BJ (cell line): ENCODE results near the gene DICER1. TPM values are rescaled to one million over a fixed set of nuclear protein-coding genes. Genes with fewer than 3 reads are reported as not detected.
A peak's percentile ranks its signal among the peaks of the same experiment; 100 is the strongest.
"Not testable (repeated sequence)": the region's sequence is repeated elsewhere in the genome, so short reads cannot be mapped to it uniquely, and the experiment has no call there.

Source experiments
- CTCF ChIA-PET: fragments of 350-600 bp; formaldehyde crosslinking; extraction: SDS; loops from one replicate; lab custom pipeline; 2021; ENCODE audit warnings: antibody characterized with exemption, inconsistent platforms; lab: Yijun Ruan, JAX
- POLR2A ChIA-PET: fragments of 300-600 bp; sonication (Branson Sonifier 250); formaldehyde crosslinking; extraction: SDS; loops from one replicate; lab custom pipeline; 2021; ENCODE audit warnings: antibody characterized with exemption; lab: Charles Lee
- DNase-seq: peaks from one replicate; pipeline ENCODE4 v3.0.0-alpha.2; 2011; ENCODE audit warnings: low read depth
- H3K27me3 ChIP-seq: 2 replicates; pipeline ENCODE4 v1.6.0; 2011; ENCODE audit warnings: low read length; ENCODE audit not compliant: control insufficient read depth, insufficient read depth
- H3K36me3 ChIP-seq: 2 replicates; pipeline ENCODE4 v1.5.1; 2011; ENCODE audit warnings: low read length; ENCODE audit not compliant: control insufficient read depth, insufficient read depth
- H3K4me3 ChIP-seq: 2 replicates; pipeline ENCODE4 v1.5.1; 2011; ENCODE audit warnings: low read depth, mild to moderate bottlenecking, control low read depth, low read length
- CTCF ChIP-seq: IDR thresholded peaks from 2 replicates; pipeline ENCODE4 v1.5.1; 2011; ENCODE audit warnings: low read depth, mild to moderate bottlenecking, control low read depth, inconsistent platforms, low read length, moderate library complexity; ENCODE audit not compliant: insufficient read depth
- polyA minus RNA-seq: library from RNA; depleted of rRNA, polyadenylated mRNA; stranded (reverse); fragments of >200 nt; gene quantifications from 2 replicates; pipeline ENCODE4 v1.2.3, GENCODE V29; 2011; rRNA and poly(A)+ RNA removed
- polyA plus RNA-seq: library from polyadenylated mRNA; depleted of rRNA; stranded (reverse); fragments of >200 nt; gene quantifications from 2 replicates; pipeline ENCODE4 v1.2.3, GENCODE V29; 2011; rRNA removed

The DICER1 gene, protein sequence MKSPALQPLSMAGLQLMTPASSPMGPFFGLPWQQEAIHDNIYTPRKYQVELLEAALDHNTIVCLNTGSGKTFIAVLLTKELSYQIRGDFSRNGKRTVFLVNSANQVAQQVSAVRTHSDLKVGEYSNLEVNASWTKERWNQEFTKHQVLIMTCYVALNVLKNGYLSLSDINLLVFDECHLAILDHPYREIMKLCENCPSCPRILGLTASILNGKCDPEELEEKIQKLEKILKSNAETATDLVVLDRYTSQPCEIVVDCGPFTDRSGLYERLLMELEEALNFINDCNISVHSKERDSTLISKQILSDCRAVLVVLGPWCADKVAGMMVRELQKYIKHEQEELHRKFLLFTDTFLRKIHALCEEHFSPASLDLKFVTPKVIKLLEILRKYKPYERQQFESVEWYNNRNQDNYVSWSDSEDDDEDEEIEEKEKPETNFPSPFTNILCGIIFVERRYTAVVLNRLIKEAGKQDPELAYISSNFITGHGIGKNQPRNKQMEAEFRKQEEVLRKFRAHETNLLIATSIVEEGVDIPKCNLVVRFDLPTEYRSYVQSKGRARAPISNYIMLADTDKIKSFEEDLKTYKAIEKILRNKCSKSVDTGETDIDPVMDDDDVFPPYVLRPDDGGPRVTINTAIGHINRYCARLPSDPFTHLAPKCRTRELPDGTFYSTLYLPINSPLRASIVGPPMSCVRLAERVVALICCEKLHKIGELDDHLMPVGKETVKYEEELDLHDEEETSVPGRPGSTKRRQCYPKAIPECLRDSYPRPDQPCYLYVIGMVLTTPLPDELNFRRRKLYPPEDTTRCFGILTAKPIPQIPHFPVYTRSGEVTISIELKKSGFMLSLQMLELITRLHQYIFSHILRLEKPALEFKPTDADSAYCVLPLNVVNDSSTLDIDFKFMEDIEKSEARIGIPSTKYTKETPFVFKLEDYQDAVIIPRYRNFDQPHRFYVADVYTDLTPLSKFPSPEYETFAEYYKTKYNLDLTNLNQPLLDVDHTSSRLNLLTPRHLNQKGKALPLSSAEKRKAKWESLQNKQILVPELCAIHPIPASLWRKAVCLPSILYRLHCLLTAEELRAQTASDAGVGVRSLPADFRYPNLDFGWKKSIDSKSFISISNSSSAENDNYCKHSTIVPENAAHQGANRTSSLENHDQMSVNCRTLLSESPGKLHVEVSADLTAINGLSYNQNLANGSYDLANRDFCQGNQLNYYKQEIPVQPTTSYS (N-terminal part only)
- polyA plus RNA-seq (15.7 and 31.3 TPM in 2 replicates), polyA minus RNA-seq (41.5 and 48.5 TPM in 2 replicates)

DNA sequence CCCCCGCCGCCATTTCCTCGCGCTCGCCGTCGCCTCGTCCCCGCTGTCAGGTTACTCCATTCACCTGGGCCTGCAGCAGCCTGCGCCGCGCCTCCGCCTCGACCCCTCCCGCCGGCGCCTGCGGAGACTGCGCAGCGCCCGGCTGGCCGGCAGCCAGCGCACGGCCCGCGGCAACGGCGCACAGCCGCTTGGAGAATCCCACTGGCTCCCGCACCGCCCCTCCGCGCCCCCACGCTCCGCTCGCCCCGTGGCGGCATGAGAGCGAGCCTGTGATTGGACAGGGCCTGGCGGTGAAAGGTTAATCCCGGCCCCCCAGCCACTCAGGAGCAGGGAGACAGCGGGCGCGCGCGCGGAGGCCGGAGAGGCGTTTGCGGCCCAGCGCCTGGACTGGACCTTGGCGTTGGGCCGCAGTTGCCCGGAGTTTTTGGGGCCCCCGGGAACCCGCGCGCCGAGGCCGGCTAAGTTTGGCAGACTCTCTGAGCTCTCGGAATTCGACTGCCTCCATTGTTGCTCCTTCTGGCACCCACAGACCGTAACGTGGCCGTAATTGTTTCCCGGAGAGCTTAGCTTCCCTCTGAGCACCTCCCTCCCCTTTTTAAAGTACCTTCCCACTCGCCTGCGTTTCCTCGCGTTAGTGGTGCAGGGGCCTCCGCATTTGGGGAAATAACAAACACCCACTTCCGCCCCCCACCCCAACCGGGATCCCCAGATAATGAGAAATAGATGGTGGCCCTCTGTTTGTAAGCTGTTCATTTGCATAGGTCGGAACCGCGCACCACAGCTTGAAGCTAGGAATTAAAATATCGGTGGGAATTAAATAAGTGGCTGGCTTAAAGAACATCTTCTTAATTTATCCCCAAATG is at the start of gene DICER1:
Gene DICER1, minus strand, starts transcription at position 203 of the 863 bp plus-strand sequence. CDS start 24,071 bp downstream, outside the sequence.
- POLR2A ChIA-PET = interaction anchor here (0.7 kb wide), 1 partner anchor 49 kb away, joined by 3 read pairs; no protein-coding TSS in a partner anchor
- Histone ChIP-seq H3K36me3 (no peaks in the 10 kb centered on the region), H3K27me3 (no peaks in the 10 kb centered on the region), H3K4me3 (peak within 1 kb of the TSS; percentile 83)
- DNase-seq = peak; percentile 43
- TF ChIP-seq CTCF = no peak
- CTCF ChIA-PET = no interaction called here

- H3K4me3 ChIP-seq = no peak overlapping the region
- POLR2A ChIA-PET = no interaction called here
- H3K27me3 ChIP-seq = no peaks in the 10 kb centered on the region; the same call in 1 of the 2 replicates
- CTCF ChIA-PET = no interaction called here
- no peak for DNase-seq
- H3K36me3 ChIP-seq = no peaks in the 10 kb centered on the region
- no peak for TF ChIP-seq CTCF
Observed at GRCh38 chr14:95206534-95206933, 49.2 kb upstream of the DICER1 start.

GRCh38 chr14:95204705-95205104 is 47.4 kb upstream of the DICER1 start:
- no peak overlapping the region for H3K4me3 ChIP-seq
- H3K27me3 ChIP-seq = no peaks in the 10 kb centered on the region; the same call in 1 of the 2 replicates
- no peak for DNase-seq
- no peaks in the 10 kb centered on the region for H3K36me3 ChIP-seq
- TF ChIP-seq CTCF = no peak
- POLR2A ChIA-PET = no interaction called here
- CTCF ChIA-PET = no interaction called here

DNA sequence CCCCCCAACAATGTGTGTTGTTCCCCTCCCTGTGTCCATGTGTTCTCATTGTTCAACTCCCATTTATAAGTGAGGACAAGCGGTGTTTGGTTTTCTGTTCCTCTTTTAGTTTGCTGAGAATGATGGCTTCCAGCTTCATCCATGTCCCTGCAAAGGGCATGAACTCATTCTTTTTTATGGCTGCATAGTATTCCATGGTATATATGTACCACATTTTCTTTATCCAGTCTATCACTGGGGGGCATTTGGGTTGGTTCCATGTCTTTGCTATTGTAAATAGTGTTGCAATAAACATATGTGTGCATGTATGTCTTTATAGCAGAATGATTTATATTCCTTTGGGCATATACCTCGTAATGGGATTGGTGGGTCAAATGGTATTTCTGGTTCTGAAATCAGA is 44.4 kb upstream of the DICER1 start:
- H3K36me3 ChIP-seq, POLR2A ChIA-PET, H3K27me3 ChIP-seq, H3K4me3 ChIP-seq, DNase-seq, CTCF ChIA-PET: not testable (repeated sequence)

- CTCF ChIA-PET = no interaction called here
- POLR2A ChIA-PET = no interaction called here
- H3K27me3 ChIP-seq = no peaks in the 10 kb centered on the region
- no peak for TF ChIP-seq CTCF
- no peak for DNase-seq
- H3K36me3 ChIP-seq = no peaks in the 10 kb centered on the region; the same call in 1 of the 2 replicates
- H3K4me3 ChIP-seq = no peak overlapping the region
Observed at GRCh38 chr14:95200404-95200803, 43.1 kb upstream of the DICER1 start.
